ENCODE results near the gene SLC5A2. TPM values are rescaled to one million over a fixed set of nuclear protein-coding genes. Genes with fewer than 3 reads are reported as not detected.

Gene SLC5A2
- polyA plus RNA-seq, 3 donors, result 0.04 TPM; not detected in 2

DNA sequence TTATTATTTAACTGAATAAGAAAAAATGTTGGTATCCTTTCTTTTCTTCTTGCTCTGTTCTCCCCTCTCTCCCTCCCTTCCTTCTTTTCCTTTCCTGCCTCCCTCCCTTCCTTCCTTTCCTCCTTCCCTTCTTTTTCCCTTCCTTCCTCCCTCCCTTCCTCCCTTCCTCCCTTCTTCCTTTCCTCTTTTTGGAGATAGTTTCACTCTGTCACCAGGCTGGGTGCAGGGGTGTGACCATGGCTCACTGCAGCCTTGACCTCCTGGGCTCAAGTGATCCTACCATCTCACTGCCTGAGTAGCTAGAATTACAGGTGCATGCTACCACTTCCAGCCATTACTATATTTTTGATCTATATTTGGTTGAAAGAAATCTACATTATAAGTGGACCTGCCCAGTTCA lies 31.0 kb downstream of the SLC5A2 start:
- H3K4me1 ChIP-seq (ENCODE audit: control insufficient read depth in 1 of 2, insufficient read depth in 2 of 2, low read length in 2 of 2), result peaks cover 4 to 5% of the 10 kb centered on the region in 2 donors
- no peak overlapping the region for H3K27ac Mint-ChIP-seq
- H3K36me3 Mint-ChIP-seq, result no peaks in the 10 kb centered on the region
- no peak overlapping the region for H3K4me3 Mint-ChIP-seq
- no peaks in the 10 kb centered on the region for H3K27me3 ChIP-seq (ENCODE audit: control insufficient read depth in 2 of 2, insufficient read depth in 2 of 2, low read length in 2 of 2)
- intact Hi-C loops (cut with micrococcal nuclease), result no loop called here
- H3K27ac ChIP-seq (ENCODE audit: low read depth in 1 of 2, low read length in 2 of 2), result no peak overlapping the region
- no peak overlapping the region for H3K4me2 ChIP-seq (replicated peaks; ENCODE audit: extremely low read depth, low read length, poor library complexity, severe bottlenecking)
- H3K36me3 ChIP-seq (replicated peaks in 1 of 2; ENCODE audit: control insufficient read depth in 1 of 2, insufficient read depth in 2 of 2, low read length in 2 of 2), result no peaks in the 10 kb centered on the region
- TF ChIP-seq, protein P1, sequence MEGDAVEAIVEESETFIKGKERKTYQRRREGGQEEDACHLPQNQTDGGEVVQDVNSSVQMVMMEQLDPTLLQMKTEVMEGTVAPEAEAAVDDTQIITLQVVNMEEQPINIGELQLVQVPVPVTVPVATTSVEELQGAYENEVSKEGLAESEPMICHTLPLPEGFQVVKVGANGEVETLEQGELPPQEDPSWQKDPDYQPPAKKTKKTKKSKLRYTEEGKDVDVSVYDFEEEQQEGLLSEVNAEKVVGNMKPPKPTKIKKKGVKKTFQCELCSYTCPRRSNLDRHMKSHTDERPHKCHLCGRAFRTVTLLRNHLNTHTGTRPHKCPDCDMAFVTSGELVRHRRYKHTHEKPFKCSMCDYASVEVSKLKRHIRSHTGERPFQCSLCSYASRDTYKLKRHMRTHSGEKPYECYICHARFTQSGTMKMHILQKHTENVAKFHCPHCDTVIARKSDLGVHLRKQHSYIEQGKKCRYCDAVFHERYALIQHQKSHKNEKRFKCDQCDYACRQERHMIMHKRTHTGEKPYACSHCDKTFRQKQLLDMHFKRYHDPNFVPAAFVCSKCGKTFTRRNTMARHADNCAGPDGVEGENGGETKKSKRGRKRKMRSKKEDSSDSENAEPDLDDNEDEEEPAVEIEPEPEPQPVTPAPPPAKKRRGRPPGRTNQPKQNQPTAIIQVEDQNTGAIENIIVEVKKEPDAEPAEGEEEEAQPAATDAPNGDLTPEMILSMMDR (IDR thresholded peaks at IDR 0.05), result no peak
- H3K4me1 Mint-ChIP-seq, result peaks cover 5% of the 10 kb centered on the region
- no peak overlapping the region for H3K9ac ChIP-seq (ENCODE audit: insufficient read depth, low read length, poor library complexity, severe bottlenecking)
- H3K9me3 ChIP-seq (replicated peaks in 1 of 2; ENCODE audit: control insufficient read depth in 1 of 2, insufficient read depth in 1 of 2, low read length in 2 of 2), result peaks cover 0 to 16% of the 10 kb centered on the region in 2 donors
- DNase-seq, result no peak
- peaks cover 0 to 5% (median 0%) of the 10 kb centered on the region in 3 donors for H3K27me3 Mint-ChIP-seq (ENCODE audit: low read depth in 3 of 3)
- H4K20me1 ChIP-seq (ENCODE audit: insufficient read depth, low read length), result no peaks in the 10 kb centered on the region
- no peak overlapping the region for H2AFZ ChIP-seq (ENCODE audit: insufficient read depth, low read depth, low read length, poor library complexity, severe bottlenecking)
- peaks cover 9 to 26% (median 21%) of the 10 kb centered on the region in 7 donors for H3K9me3 Mint-ChIP-seq
- no peak overlapping the region for H3K4me3 ChIP-seq (replicated peaks in 1 of 3; ENCODE audit: low read depth in 2 of 3, low read length in 3 of 3)
- H3K79me2 ChIP-seq (ENCODE audit: insufficient read depth, low read length), result no peaks in the 10 kb centered on the region

DNA sequence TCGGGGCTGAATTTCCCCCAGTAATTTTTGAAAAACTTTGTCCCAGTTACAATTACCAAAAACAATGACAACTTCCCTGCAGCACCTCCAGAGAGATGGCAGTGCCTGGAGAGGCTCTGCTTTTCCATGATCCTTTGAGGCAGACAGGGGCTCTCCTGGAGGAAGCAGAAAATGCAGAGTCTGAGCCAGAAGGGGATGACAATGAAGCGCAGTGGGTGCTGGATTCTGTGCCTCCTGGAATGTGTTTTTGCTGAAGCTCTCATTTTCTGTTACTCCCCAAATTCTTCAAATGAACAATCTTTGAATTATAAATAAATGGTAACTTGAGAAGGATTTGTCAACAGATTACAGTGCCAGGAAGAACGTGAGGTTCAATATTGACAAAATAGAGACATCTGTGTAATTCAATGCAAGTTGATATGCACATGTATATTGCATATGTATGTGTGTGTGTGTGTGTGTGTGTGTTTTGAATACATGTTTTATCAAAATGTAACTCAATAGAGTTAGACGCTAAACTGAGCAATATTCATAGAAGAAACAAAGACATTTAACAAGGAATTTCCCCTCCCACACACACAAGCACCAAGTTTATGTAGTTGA lies 35.0 kb downstream of the SLC5A2 start:
- Histone ChIP-seq H3K4me1 (ENCODE audit: control insufficient read depth in 1 of 2, insufficient read depth in 2 of 2, low read length in 2 of 2) (no peaks in the 10 kb centered on the region), H3K27ac (ENCODE audit: low read depth in 1 of 2, low read length in 2 of 2) (no peak overlapping the region)
- no CpG with 5 or more reads among the region's 4 CpGs for WGBS (ENCODE audit: insufficient coverage)

More for the DNA sequence above, 35.0 kb downstream of the SLC5A2 start:
- Histone ChIP-seq H4K20me1 (ENCODE audit: insufficient read depth, low read length) (no peaks in the 10 kb centered on the region), H2AFZ (ENCODE audit: insufficient read depth, low read depth, low read length, poor library complexity, severe bottlenecking) (no peak overlapping the region), H3K9me3 (replicated peaks in 1 of 2; ENCODE audit: control insufficient read depth in 1 of 2, insufficient read depth in 1 of 2, low read length in 2 of 2) (peaks cover 0 to 15% of the 10 kb centered on the region in 2 donors), H3K27me3 (ENCODE audit: control insufficient read depth in 2 of 2, insufficient read depth in 2 of 2, low read length in 2 of 2) (no peaks in the 10 kb centered on the region), H3K9ac (ENCODE audit: insufficient read depth, low read length, poor library complexity, severe bottlenecking) (no peak overlapping the region), H3K79me2 (ENCODE audit: insufficient read depth, low read length) (no peaks in the 10 kb centered on the region), H3K4me3 (replicated peaks in 1 of 3; ENCODE audit: low read depth in 2 of 3, low read length in 3 of 3) (no peak overlapping the region), H3K36me3 (replicated peaks in 1 of 2; ENCODE audit: control insufficient read depth in 1 of 2, insufficient read depth in 2 of 2, low read length in 2 of 2) (no peaks in the 10 kb centered on the region), H3K4me2 (replicated peaks; ENCODE audit: extremely low read depth, low read length, poor library complexity, severe bottlenecking) (no peak overlapping the region)
- peaks cover 0 to 5% (median 2%) of the 10 kb centered on the region in 3 donors for H3K27me3 Mint-ChIP-seq (ENCODE audit: low read depth in 3 of 3)
- intact Hi-C loops (cut with micrococcal nuclease), result no loop called here
- no peak overlapping the region for H3K4me3 Mint-ChIP-seq
- H3K36me3 Mint-ChIP-seq, result no peaks in the 10 kb centered on the region
- TF ChIP-seq, protein P1 (IDR thresholded peaks at IDR 0.05), result no peak
- no peak overlapping the region for H3K27ac Mint-ChIP-seq
- no peaks in the 10 kb centered on the region for H3K4me1 Mint-ChIP-seq
- H3K9me3 Mint-ChIP-seq, result peaks cover 7 to 25% (median 21%) of the 10 kb centered on the region in 7 donors
- DNase-seq, result no peak

Data from CD14-positive monocyte (primary cell).